Renal cortex interstitium (tissue), 11 donors: Measurements from ENCODE around the gene CCDC159. TPM values are rescaled to one million over a fixed set of nuclear protein-coding genes. Genes with fewer than 3 reads are reported as not detected.
"Not testable (repeated sequence)": the region's sequence is repeated elsewhere in the genome, so short reads cannot be mapped to it uniquely, and the experiment has no call there.

Source experiments
- DNase-seq, 11 donors: peaks; one replicate each; pipeline ENCODE4 v3.0.0-alpha.2; 2013; ENCODE audit warnings: low read depth in 9 of 11, low spot score in 4 of 11; ENCODE audit errors: extremely low read depth in 1 of 11
- polyA plus RNA-seq, 3 donors: library from polyadenylated mRNA; unstranded; fragments of 120-200 nt; gene quantifications; one replicate each; pipeline ENCODE4 v1.2.1, GENCODE V29; 2013; ENCODE audit not compliant: insufficient read length in 3 of 3

Gene CCDC159
- polyA plus RNA-seq, 3 donors, result 22.4 to 43.2 (median 28.6) TPM

GRCh38 chr19:11361037-11361770, 14.9 kb downstream of the CCDC159 start:
- no peak for DNase-seq

GRCh38 chr19:11361771-11362731, 15.7 kb downstream of the CCDC159 start:
- no peak for DNase-seq

- DNase-seq, result no peak
Measured at GRCh38 chr19:11363881-11364280, 17.6 kb downstream of the CCDC159 start.

GRCh38 chr19:11364296-11364904, 18.1 kb downstream of the CCDC159 start:
- no peak for DNase-seq

GRCh38 chr19:11364935-11365334, 18.6 kb downstream of the CCDC159 start:
- no peak for DNase-seq

GRCh38 chr19:11365557-11366117, 19.3 kb downstream of the CCDC159 start:
- DNase-seq, result no peak

GRCh38 chr19:11367528-11367927, 21.2 kb downstream of the CCDC159 start:
- no peak for DNase-seq

GRCh38 chr19:11370744-11371143, 24.4 kb downstream of the CCDC159 start:
- no peak for DNase-seq

GRCh38 chr19:11373166-11373884, 27.0 kb downstream of the CCDC159 start:
- no peak for DNase-seq

- DNase-seq, result no peak
Measured at GRCh38 chr19:11373885-11374432, 27.6 kb downstream of the CCDC159 start.

GRCh38 chr19:11374433-11375142, 28.3 kb downstream of the CCDC159 start, which contains the start of gene SWSAP1:
SWSAP1 (plus strand) TSS chr19:11374666; CDS start chr19:11374681, 15 bp downstream.
- DNase-seq, result peak; percentile 96 to 100 (median 98)

GRCh38 chr19:11375143-11375948, 29.0 kb downstream of the CCDC159 start:
- no peak for DNase-seq

GRCh38 chr19:11377237-11377636, 30.9 kb downstream of the CCDC159 start:
- DNase-seq, result no peak

- no peak for DNase-seq
Measured at GRCh38 chr19:11377756-11378155, 31.4 kb downstream of the CCDC159 start.

- no peak for DNase-seq
Measured at GRCh38 chr19:11378319-11379189, 32.2 kb downstream of the CCDC159 start.

- not testable (repeated sequence) for DNase-seq
Measured at GRCh38 chr19:11379269-11379845, 33.0 kb downstream of the CCDC159 start.
